ENCODE measurements around the gene AHRR.
A peak's percentile ranks its signal among the peaks of the same experiment; 100 is the strongest.

Gene AHRR

GRCh38 chr5:390623-391491 is 69.3 kb downstream of the AHRR start:
- H3K27ac ChIP-seq = peak overlapping the region; percentile 86
- ChIA-PET POLR2A (ENCODE audit: low non-redundant PET) (no interaction called here), CTCF (no interaction called here)
- peak; percentile 41 for DNase-seq (ENCODE audit: low spot score)
- no peak for TF ChIP-seq CTCF (conservative IDR thresholded peaks at IDR 0.05; ENCODE audit: low read depth)

DNA sequence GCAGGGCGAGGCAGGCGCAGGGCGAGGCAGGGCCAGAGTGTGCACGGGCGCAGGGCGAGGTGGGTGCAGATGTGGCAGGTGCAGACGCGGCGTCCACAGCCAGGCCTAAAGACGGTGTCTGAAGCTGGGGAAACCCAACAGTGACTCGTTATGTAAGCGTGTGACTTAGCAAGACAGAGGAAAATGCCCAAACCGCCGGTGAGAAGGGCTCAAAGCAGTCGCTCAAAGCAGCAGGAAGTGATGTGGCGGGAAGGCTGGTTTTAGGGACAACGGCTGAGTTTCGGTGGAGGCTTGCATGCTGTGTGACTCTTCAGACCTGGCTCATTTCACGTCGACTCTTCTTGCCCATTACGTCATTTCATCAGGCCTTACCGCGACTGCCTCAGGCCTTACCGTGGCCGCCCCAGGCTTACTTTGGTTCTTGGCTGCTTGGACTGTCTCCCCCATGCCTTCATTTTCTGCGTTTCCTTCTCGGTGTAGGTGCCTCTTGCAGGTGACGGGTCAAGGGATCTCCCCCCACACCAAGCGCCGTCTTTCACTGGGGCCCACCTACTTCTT is 71.0 kb downstream of the AHRR start:
- ChIA-PET POLR2A (ENCODE audit: low non-redundant PET) (no interaction called here), CTCF (no interaction called here)
- peak overlapping the region; percentile 78 for H3K27ac ChIP-seq
- DNase-seq (ENCODE audit: low spot score) = no peak
- TF ChIP-seq CTCF (conservative IDR thresholded peaks at IDR 0.05; ENCODE audit: low read depth) = no peak

- no peak for TF ChIP-seq CTCF (conservative IDR thresholded peaks at IDR 0.05; ENCODE audit: low read depth)
- ChIA-PET POLR2A (ENCODE audit: low non-redundant PET) (no interaction called here), CTCF (no interaction called here)
- H3K27ac ChIP-seq = peak overlapping the region; percentile 78
- no peak for DNase-seq (ENCODE audit: low spot score)
Measured at GRCh38 chr5:393846-394275, 72.3 kb downstream of the AHRR start.

GRCh38 chr5:394671-395155 is 73.2 kb downstream of the AHRR start:
- CTCF ChIA-PET = interaction anchor here (0.6 kb wide), 1 partner anchor 19 kb away, joined by 5 read pairs; no protein-coding TSS in a partner anchor
- no peak for TF ChIP-seq CTCF (conservative IDR thresholded peaks at IDR 0.05; ENCODE audit: low read depth)
- DNase-seq (ENCODE audit: low spot score) = no peak
- POLR2A ChIA-PET (ENCODE audit: low non-redundant PET) = no interaction called here
- H3K27ac ChIP-seq = peak overlapping the region; percentile 61

DNA sequence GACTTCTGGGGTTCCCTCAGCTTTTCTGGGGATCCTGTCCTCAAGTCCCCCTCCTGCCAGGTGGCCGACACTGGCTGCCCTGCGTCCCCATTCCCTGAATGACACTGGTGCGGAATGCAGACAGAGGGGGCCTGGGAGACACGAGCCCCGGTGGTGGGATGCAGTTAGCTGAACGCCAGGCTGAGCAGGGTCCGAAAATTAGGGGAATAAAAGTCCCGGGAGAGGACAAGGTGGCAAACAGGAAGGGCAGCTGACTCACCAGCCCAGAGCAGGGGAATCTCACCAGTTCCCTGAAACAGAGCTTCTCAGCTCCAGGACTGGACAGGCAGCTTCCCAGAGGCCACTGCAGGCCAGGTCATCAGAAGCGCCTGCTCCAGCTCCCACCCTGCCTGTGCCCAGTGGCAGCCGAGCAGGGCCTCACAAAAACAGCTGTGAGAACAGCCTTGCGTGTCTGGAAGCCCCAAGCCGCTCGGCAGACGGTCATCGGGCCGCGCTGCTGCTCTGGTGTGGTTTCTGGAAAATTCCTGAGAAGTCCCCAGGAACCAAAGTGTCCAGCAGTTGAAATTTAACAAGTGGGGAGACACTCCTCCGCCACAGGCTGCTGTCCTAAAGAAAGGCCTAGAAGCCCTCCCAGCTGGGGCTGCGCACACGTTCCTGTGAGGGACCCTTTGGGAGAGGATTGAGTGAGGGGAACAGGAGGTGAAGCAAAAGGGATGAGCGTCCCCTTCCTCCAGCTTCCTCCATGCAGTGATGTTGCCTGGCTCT is 73.8 kb downstream of the AHRR start:
- H3K27ac ChIP-seq = peak overlapping the region; percentile 61
- CTCF ChIA-PET = interaction anchor here (0.6 to 0.7 kb wide), 2 partner anchors 19 to 275 kb away, joined by 3 to 5 read pairs; no protein-coding TSS in a partner anchor

More for the DNA sequence above, 73.8 kb downstream of the AHRR start:
- TF ChIP-seq CTCF (conservative IDR thresholded peaks at IDR 0.05; ENCODE audit: low read depth) = no peak
- no peak for DNase-seq (ENCODE audit: low spot score)
- POLR2A ChIA-PET (ENCODE audit: low non-redundant PET) = no interaction called here
